22Rv1 (cell line): ENCODE measurements around the gene DNASE1L3.

Experiments used
- H3K27ac ChIP-seq: fragments of 450-650 bp; 2 replicates; pipeline ENCODE4 v1.5.1; 2017
- ZFX ChIP-seq: fragments of 450-650 bp; IDR thresholded peaks from 2 replicates; pipeline ENCODE4 v1.6.1; 2017; ENCODE audit warnings: antibody characterized with exemption, borderline replicate concordance
- TF ChIP-seq, protein P1 (sequence below): fragments of 450-650 bp; IDR thresholded peaks from 2 replicates; pipeline ENCODE4 v1.5.1; 2017; ENCODE audit warnings: mild to moderate bottlenecking

DNASE1L3 gene

DNA sequence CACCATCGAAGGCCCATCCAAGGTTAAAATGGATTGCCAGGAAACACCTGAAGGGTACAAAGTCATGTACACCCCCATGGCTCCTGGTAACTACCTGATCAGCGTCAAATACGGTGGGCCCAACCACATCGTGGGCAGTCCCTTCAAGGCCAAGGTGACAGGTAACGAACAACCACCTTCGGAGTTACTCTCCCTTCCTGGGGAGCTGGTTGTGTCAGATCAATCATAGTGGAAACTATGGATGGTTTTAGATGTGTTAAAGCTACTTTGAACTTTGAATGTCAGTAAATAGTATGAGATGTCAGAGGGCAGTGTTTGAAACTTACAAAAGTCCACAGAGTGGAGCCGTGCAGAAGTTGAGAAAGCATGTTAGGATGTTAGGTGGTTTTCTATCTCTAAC, 42.3 kb downstream of the DNASE1L3 start:
- TF ChIP-seq ZFX = no peak
- TF ChIP-seq, protein P1, sequence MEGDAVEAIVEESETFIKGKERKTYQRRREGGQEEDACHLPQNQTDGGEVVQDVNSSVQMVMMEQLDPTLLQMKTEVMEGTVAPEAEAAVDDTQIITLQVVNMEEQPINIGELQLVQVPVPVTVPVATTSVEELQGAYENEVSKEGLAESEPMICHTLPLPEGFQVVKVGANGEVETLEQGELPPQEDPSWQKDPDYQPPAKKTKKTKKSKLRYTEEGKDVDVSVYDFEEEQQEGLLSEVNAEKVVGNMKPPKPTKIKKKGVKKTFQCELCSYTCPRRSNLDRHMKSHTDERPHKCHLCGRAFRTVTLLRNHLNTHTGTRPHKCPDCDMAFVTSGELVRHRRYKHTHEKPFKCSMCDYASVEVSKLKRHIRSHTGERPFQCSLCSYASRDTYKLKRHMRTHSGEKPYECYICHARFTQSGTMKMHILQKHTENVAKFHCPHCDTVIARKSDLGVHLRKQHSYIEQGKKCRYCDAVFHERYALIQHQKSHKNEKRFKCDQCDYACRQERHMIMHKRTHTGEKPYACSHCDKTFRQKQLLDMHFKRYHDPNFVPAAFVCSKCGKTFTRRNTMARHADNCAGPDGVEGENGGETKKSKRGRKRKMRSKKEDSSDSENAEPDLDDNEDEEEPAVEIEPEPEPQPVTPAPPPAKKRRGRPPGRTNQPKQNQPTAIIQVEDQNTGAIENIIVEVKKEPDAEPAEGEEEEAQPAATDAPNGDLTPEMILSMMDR = no peak
- H3K27ac ChIP-seq = no peak overlapping the region

DNA sequence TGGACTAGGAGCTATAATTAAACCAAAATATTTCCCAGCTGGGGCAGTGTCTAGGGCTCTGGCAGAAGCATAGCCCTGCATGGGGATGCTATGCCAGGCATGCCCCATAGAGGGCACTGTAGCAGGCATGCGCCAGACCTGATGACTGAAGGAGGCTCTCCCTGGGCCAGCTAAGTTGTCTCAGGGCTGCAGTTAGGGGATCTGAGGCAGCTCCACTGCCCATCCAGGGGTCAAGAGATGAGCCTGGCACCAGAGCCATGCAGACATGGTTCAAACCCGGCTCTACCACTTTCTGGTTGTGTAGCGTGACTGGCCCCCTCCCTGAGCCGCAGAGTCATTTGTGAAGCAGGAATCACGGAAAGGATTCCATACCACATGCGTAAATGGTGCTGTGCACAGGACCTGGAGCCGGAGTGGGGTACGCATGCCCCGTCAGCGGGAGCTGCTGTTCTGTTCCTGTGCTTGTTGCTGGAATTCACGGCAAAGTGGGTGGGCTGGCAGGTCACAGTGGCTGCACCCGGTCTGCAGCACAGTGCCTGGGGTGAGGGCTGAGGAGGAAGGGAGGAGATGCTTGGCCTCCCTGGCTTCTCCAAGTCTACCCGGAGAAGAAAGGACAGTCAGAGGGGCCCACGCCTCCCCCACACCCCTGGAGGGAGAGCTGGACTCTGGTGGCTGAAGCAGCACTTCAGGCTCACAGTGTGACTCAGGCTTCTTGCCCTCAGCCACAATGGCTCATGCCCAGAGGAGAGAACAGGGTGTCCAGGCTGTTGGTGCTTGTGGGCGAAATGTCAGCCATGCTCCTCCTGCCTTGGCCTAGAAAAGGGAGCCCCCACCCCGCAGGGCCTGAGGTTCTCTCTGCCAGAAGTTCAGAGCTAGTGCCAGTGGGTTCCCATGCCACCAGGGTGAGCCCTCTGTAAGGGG, 43.1 kb downstream of the DNASE1L3 start:
- no peak overlapping the region for H3K27ac ChIP-seq
- TF ChIP-seq, protein P1 = peak; percentile 95
- TF ChIP-seq ZFX = no peak

DNA sequence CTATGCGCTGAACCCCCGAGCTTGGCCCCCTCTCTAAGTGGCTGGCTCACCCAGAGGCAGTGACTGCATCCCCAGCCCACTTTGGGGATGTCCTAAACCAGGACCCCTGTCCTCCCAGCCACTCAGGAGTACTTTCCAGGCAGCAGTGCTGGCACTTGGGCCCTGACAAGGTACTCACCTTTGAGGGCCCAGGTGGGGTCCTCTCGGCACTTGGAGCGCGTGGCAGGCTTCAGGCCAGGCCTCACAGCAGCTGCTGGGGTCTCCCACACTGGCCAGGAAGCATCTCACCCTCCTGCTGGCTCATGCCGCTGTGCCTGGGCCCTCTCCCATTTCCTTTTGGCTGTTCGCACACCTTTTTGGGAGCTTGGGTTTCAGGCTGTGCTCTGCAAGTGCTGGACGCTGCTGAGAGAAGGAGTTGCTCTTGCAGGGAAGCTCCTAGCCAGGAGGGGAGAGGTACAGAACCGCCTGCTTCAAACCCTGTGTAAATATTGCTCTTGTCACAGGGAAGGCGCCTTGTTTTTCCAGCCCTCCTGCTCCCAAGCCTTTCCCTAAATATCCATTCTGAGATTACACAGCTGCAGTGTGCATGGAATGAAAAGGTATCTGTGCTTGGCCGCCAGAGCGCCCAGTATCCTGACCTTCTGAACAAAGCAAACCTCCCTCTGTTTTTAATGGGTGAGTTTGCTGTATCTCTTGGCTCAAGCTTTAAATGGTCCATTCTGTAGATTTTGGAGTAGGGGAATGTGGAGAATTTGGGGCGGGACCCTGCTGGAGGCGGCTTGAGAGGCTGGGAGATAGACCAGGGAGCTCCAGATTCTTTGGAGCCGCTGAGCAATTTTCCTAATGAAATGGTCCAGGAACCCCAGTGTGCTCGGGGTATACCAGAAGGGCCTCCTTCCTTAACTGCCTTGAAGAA, 45.6 kb downstream of the DNASE1L3 start:
- TF ChIP-seq, protein P1 = no peak
- no peak for TF ChIP-seq ZFX
- no peak overlapping the region for H3K27ac ChIP-seq

DNA sequence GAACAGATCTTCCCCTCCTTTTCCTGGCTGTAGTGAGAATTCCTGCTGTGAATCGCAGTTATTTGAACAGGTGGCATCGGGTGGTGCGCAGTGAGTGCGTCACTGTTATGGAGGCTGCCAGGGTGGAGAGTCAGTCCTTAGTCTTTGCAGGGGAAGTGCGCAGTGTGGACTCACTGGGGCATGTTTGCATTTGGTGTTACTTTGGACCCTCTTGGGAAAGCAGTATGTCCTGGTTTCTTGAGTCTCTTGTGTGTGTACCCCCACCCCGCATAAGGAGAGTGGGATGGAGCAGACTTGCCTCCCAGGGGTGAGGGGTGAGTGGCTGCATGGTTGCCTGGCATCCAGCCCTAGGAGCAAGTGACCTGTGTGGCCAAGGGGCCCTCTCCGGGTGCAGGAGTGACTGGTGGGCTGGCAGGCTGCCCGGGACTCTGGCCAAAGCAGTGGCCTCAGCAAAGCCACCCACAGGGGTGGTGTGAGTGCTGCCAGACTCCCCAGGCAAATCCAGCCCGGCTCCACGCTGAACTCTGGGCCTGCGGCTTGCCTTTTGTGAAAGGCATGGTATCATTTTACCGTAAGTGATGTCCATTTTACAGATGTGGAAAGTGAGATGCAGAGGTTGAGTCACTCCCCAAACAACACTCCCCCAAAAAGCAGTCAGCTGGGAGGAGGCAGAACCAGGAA, 46.4 kb downstream of the DNASE1L3 start:
- H3K27ac ChIP-seq = no peak overlapping the region
- no peak for TF ChIP-seq ZFX

DNA sequence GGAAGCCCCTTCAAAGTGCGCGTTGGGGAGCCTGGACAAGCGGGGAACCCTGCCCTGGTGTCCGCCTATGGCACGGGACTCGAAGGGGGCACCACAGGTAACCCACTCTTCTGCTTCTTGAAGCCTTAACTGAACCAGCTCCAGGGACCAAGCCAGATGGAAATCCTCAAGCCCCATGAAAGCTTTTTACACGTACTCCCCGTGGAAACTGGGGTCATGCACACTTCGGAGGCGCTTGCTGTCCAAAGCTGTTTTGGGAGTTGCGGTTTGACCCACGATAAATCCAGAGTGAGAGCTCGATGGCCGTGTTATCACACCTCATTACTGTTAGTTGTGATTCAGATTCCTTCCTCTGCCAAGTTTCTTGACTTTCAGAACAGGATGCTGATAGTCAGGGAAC, 47.5 kb downstream of the DNASE1L3 start:
- H3K27ac ChIP-seq = no peak overlapping the region
- TF ChIP-seq, protein P1 = no peak
- no peak for TF ChIP-seq ZFX

DNA sequence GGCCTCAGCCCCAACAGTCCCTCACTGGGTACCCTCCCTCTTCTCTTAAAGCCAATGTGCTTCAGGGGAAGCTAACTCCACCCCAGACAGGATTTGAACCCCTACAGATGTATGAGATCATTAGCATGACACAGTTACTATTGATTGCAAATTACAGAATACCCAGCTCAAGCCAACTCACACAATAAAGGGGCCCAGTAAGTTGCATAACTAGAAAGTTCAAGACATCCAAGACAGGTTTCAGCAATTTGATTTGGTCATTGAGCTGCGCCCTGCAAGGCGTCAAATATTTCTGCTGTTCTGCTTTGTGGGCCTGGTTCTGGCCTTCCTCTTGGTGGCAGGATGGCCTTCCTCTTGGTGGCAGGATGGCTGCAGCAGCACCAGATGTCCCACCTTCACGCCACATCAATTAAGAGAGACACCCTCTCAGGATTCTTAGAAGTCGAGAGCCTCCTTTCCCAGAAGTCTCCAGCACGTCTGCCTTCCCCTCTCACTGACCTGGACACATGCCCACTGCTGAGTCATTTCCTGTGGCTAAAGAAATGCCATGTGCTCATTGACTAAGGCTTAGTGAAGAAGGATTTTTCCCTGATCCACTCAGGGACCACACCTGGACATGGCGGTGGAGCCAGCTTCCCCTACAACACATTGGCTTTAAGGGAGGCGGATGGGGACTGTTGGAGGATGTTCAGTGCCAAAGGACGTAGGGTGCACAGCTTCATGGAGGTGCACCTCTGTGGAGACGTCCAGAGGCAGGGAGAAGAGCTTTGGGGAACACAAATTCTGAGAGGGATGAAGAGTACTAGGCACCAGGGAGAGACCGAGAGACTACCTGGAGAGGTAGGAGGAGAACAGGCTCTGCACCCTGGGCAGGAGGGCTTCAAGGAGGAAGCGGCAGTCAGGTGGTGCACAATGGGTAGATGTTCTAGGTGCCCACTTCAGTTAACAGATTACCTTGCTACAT, 49.1 kb downstream of the DNASE1L3 start:
- H3K27ac ChIP-seq = no peak overlapping the region
- TF ChIP-seq, protein P1 = no peak
- TF ChIP-seq ZFX = no peak
